Epidermal melanocyte (primary cell): ENCODE data around the gene PPP1R13L.
A peak's percentile ranks its signal among the peaks of the same experiment; 100 is the strongest.

Experiments
- DNase-seq: peaks from one replicate; pipeline ENCODE4 v3.0.0; 2011; ENCODE audit warnings: low spot score; ENCODE audit not compliant: insufficient read length

PPP1R13L gene

DNA sequence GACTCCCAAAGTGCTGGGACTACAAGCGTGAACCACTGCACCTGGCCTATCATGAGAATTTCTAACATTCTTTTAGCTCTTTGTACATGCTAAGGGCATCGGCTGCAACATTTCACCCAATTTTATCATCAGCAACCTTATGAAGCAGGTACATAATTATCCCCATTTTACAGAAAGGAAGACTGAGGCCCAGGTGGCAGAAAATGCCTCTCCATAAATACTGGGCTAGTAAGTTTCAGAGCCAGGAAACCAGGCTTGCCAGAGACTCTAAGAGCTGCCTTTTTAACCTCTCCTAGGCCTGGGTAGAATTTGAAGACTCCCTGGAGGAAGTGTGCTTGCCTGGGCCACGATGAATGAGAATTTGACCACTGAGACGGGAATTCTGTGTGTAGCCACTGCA is 36.7 kb downstream of the PPP1R13L start:
- DNase-seq = no peak

DNA sequence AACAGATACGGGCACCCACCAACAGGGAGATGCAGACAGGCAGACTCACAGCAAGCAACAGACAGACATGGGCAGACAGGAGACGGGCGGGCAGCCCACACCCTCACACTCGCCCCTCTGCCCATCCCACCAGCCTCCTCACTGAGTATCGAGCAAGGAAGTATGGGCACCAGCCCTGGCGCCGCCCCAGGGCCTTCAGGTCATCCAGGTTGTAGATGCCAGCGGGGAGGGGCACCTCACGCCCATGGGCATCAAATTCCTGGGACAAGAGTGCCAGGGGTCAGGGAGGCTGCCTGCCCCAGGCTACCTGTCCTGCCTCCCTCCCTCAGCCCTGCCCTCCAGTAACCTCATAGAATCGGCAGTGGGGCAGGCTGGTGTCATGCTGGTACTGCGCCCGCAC is 40.2 kb downstream of the PPP1R13L start:
- DNase-seq = no peak

- DNase-seq = no peak
These were observed 40.9 kb downstream of the PPP1R13L start for GRCh38 chr19:45363861-45364459.

- DNase-seq = no peak
These were observed 42.6 kb downstream of the PPP1R13L start for GRCh38 chr19:45362291-45362690.

DNA sequence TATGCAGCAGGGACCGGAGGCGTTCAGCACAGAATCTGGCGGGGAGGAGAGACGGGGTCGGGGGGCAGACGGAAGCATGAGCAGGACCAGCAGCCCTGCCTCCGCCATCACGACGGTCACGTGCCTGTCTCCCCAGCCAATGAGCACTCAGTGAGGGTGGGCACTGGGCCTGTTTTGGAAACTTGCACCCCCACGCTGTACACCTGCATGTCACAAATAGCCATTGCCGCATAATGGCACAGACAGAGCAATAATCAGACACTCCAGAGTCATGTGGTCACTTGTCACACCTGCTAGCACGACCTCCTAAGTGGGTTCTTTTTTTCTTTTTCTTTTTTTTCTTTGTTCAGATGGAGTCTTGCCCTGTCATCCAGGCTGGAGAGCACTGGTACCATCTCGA is 43.3 kb downstream of the PPP1R13L start:
- DNase-seq = no peak

GRCh38 chr19:45358213-45358792 is 46.6 kb downstream of the PPP1R13L start:
- no peak for DNase-seq

DNA sequence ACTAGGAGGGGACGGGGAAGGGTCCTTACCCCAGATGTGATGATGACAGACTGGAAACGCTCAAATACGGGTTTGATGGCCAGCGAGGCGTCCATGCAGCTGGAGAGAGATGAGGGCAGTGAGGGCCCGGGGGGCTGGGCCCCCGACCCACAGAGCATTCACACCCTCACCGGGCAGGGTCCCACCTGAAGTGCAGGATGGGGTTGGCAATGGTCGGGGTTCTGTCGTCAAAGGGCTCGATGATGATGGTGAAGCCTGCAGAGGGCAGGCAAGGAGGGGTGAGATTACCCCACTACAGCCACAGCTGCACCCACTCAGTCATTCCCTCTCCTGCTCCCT is 47.5 kb downstream of the PPP1R13L start:
- DNase-seq = no peak

DNA sequence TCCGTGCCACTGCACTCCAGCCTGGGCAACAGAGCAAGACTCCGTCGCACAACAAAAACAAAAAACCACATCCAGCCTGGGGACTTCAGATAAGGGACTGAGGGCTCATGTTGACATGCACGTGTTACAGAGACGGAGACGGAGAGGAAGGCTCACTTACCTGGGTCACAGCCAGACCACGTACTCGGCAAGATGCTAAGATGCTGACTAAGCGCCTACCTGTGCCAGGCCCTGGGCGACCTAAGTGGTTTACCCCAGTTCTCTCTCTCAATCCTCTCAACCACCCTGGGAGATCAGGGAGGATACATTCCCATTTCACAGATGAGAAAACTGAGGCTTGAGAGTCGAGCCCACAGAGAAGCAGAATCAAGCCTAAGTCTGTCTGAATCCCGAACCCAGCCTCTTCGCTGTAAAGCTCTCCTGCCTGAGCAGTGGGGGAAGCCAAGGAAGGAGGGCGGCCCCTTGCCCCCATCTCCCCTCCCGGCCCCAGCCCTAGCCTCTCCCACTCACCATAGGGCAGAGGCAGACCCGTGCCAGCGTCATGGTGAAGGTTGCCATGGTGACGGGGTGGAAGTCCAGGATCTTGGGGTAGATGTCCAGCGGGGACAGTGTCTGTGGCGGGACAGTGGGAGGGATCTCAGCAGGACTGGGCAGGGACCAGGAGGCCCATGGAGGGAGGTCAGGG is 48.0 kb downstream of the PPP1R13L start:
- DNase-seq = no peak

DNA sequence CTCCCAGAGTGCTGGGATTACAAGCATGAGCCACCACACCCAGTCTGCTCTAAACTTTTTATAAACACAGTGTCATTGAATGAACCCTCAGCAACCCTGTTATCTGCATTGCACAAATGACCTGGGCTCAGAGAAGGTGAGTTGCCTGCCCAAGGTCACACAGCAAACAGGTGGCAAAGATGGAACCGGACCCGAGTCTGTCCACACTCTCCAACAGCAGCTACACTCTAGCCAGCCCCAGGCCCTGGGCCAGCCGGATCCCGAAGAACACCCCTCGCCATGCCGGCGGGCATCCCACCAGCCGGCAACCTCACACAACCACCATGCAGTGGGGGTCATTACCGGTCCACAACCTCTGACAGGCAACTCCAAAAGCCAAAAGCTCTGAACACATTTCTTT is 49.0 kb downstream of the PPP1R13L start:
- DNase-seq = peak; percentile 4

DNA sequence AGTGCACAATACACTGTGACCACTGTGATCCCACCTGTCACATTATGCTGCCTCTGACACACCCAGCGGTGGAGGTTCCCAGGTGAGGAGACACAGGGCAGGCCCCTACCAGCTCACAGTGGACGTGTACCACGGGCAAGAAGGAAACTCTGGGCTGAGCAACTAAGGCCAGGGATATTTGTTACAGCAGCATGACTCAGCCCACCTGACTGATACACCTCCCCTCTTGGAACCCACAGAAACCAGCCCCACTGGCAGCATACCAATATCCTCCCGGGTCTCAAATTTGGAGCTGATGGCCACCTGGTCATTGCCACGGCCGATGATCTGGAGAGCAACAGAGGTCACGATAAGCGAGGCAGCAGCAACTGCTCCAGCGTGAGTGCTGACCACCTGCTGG is 49.5 kb downstream of the PPP1R13L start:
- DNase-seq = peak; percentile 17

DNA sequence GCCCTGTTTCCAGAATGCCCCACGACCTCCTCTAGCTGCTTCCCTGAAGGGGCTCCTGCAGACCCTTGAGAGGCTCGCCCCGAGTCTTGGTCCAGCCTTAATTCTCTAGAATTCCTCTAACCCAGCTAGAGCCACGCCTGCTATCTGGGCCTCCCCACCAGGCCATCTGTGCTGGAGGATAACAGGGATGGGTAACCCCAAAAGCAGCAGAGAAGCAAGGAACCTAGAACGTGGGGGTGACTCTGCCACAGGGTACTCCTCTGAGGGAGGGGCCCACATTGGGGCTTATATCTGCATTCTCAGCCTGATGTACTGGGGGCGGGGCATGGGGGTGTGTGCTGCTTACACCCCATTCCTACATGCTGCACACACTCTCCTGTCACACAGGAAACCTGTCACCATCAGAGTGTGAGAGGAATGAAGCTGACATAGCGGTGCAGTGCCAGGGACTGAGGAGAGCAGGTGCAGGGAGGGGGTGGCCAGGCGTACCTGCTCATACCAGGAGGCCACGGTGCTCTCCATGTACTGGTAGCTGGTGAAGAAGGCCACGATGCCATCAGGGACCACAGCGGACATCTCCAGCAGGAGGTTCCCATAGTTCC is 50.5 kb downstream of the PPP1R13L start:
- DNase-seq = peak; percentile 9

GRCh38 chr19:45352914-45353796 is 51.7 kb downstream of the PPP1R13L start:
- peak; percentile 11 for DNase-seq

GRCh38 chr19:45352471-45352870 is 52.4 kb downstream of the PPP1R13L start:
- DNase-seq = peak; percentile 11

- DNase-seq = peak; percentile 11
These were observed 52.8 kb downstream of the PPP1R13L start for GRCh38 chr19:45352062-45352461.

DNA sequence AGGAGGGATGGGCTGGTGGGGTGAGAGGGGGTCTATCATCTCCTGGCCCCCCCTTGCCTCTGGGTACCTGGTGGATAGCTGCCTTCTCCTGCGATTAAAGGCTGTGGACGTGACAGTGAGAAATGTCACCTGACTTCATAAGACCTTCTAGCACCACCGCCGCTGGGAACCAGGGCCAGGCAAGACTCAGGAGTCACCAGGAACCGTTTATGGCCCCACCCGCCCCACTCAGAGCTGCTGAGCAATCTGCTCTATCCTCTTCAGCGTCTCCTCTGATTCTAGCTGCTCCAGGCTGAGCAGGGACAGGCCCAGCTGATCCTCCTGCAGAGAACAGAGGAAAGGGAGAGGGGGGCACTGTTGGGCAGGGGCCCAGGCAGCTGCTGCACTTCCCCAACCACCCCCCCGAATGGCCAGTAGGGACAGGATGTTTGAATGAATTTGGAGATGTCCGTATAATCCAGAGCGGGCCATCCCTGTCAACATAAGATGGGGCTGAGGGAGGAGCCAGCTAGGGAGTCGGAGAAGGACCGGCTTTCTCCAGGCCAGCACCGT is 53.4 kb downstream of the PPP1R13L start:
- DNase-seq = no peak

DNA sequence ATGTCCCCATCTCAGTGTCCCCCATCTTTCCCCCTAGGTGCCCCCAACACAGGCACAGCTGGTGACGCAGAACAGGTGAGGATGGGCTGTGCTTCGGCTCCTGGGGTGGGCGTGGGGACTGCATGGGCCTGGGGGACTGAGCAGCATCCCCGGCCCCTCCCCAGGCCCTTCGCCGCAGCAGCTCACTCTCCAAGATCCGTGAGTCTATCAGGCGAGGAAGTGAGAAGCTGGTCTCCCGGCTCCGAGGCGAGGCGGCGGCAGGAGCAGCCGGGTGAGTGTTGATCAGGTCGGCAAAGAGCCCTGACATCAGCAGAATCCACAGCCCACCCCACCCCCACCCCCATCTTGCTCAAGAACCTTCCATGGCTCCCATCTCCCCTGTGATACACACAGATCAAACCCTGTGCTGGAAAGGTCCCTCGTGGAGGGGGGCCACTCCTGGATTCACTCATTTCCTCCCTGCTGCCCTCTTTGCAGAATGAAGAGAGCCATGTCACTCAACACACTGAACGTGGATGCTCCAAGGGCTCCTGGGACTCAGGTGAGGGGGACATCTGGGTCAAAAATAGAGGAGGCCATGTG is 54.3 kb downstream of the PPP1R13L start:
- DNase-seq = peak; percentile 13

- peak; percentile 10 for DNase-seq
These were observed 55.4 kb downstream of the PPP1R13L start for GRCh38 chr19:45349430-45349941.

DNA sequence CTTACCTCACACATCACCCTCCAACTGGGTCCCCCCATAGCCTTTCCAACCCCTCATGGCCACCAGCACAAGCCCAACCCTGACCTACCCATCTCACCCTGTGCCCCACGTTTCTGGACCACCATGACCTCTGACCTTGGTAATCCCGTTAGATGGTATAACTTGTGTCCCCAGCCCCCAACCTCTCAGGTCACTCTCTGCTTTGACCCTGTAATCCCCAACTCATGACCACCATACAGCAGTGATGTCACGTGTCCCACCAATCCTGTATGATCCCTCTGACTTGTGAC is 55.8 kb downstream of the PPP1R13L start:
- no peak for DNase-seq

DNA sequence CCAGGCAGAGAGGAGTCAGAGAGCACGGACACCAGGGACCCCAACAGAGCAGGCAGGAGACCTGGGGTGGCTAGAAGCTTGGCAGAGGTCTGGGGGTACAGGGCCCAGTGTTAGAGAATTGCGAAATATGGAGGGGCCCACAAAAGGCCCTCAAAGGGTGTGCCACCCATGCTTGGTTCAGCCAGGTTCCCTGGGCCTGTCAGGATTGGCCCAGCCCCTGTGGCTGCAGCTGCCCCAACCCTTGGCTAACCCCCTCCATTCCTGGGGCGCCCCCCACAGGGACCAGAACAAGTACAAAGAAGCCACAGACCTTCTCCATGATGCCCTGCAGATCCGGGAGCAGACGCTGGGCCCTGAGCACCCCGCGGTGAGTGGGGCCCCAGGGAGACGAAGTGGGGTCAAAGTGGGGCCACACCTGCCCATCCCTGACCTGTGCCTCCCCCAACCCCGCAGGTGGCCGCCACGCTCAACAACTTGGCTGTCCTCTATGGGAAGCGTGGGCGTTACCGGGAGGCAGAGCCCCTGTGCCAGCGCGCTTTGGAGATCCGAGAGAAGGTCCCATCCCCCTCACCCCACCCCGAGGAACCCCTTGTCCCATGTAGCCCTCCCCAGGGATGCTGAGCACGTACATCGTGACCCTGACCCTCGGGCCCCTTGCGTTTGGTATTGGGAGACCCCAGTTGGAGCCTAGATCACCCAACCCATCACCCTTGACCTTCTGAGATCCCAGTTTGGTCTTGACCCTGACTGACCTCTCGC is 56.3 kb downstream of the PPP1R13L start:
- no peak for DNase-seq
